GM12872 (cell line): ENCODE results near the gene GRIN3B.

Experiments used
- CTCF ChIP-seq: IDR thresholded peaks from 3 replicates; pipeline ENCODE4 v1.5.1; 2011; ENCODE audit warnings: low read depth, mild to moderate bottlenecking, low read length, moderate library complexity; ENCODE audit not compliant: insufficient read depth

GRIN3B gene

GRCh38 chr19:1006711-1007398 lies 6.6 kb downstream of the GRIN3B start:
- no peak for TF ChIP-seq CTCF

GRCh38 chr19:1007399-1008251 lies 7.4 kb downstream of the GRIN3B start:
- no peak for TF ChIP-seq CTCF

- no peak for TF ChIP-seq CTCF
These were observed 8.2 kb downstream of the GRIN3B start for GRCh38 chr19:1008268-1009040.

GRCh38 chr19:1009041-1009980 lies 9.1 kb downstream of the GRIN3B start:
- no peak for TF ChIP-seq CTCF

GRCh38 chr19:1009981-1010538 lies 9.8 kb downstream of the GRIN3B start:
- no peak for TF ChIP-seq CTCF

GRCh38 chr19:1010586-1011510 lies 10.6 kb downstream of the GRIN3B start:
- no peak for TF ChIP-seq CTCF
